GM18520 (cell line): ENCODE measurements around the gene TPST1.
"Not testable (repeated sequence)": the region's sequence is repeated elsewhere in the genome, so short reads cannot be mapped to it uniquely, and the experiment has no call there.

Source experiments
- ATAC-seq: cut with Tn5 transposase; IDR thresholded peaks from one replicate; pipeline ENCODE4 v1.9.1; 2021; ENCODE audit not compliant: unreplicated experiment

Gene TPST1

GRCh38 chr7:66324985-66325384 is 119.9 kb downstream of the TPST1 start:
- not testable (repeated sequence) for ATAC-seq

GRCh38 chr7:66326501-66327215 is 121.5 kb downstream of the TPST1 start:
- no peak for ATAC-seq

- no peak for ATAC-seq
These were observed 125.8 kb downstream of the TPST1 start for GRCh38 chr7:66330961-66331360.

GRCh38 chr7:66331883-66332282 is 126.7 kb downstream of the TPST1 start:
- no peak for ATAC-seq

GRCh38 chr7:66333443-66333842 is 128.3 kb downstream of the TPST1 start:
- ATAC-seq, result no peak

GRCh38 chr7:66335318-66335717 is 130.2 kb downstream of the TPST1 start:
- no peak for ATAC-seq

- ATAC-seq, result no peak
These were observed 131.6 kb downstream of the TPST1 start for GRCh38 chr7:66336760-66337159.

- no peak for ATAC-seq
These were observed 134.0 kb downstream of the TPST1 start for GRCh38 chr7:66339141-66339540.

GRCh38 chr7:66344166-66344565 is 139.0 kb downstream of the TPST1 start:
- ATAC-seq, result no peak

- no peak for ATAC-seq
These were observed 143.4 kb downstream of the TPST1 start for GRCh38 chr7:66348531-66348930.

- ATAC-seq, result no peak
These were observed 143.8 kb downstream of the TPST1 start for GRCh38 chr7:66348959-66349358.

- no peak for ATAC-seq
These were observed 146.9 kb downstream of the TPST1 start for GRCh38 chr7:66352071-66352470.

GRCh38 chr7:66353547-66353946 is 148.4 kb downstream of the TPST1 start:
- no peak for ATAC-seq

GRCh38 chr7:66355756-66356155 is 150.6 kb downstream of the TPST1 start:
- no peak for ATAC-seq

GRCh38 chr7:66356277-66356721 is 151.2 kb downstream of the TPST1 start:
- no peak for ATAC-seq

- ATAC-seq, result no peak
These were observed 152.0 kb downstream of the TPST1 start for GRCh38 chr7:66357087-66357486.

GRCh38 chr7:66359656-66360211 is 154.6 kb downstream of the TPST1 start:
- no peak for ATAC-seq

- no peak for ATAC-seq
These were observed 157.0 kb downstream of the TPST1 start for GRCh38 chr7:66362136-66362535.

GRCh38 chr7:66363635-66364034 is 158.5 kb downstream of the TPST1 start:
- no peak for ATAC-seq

- ATAC-seq, result not testable (repeated sequence)
These were observed 159.9 kb downstream of the TPST1 start for GRCh38 chr7:66365031-66365430.

GRCh38 chr7:66371096-66371824 is 166.1 kb downstream of the TPST1 start:
- no peak for ATAC-seq
